Measurements from ENCODE around the gene PLXNA1.

PLXNA1 gene

GRCh38 chr3:126969586-126969985, 13.3 kb upstream of the PLXNA1 start:
- no peak for DNase-seq
- H3F3A ChIP-seq (ENCODE audit: insufficient read depth, low read length): no peaks in the 10 kb centered on the region
- H3K9me2 ChIP-seq (replicated peaks; ENCODE audit: insufficient read depth, low read length): no peaks in the 10 kb centered on the region
- H3K36me3 ChIP-seq (replicated peaks; ENCODE audit: insufficient read depth, low read length): no peaks in the 10 kb centered on the region
- no peaks in the 10 kb centered on the region for H3K79me2 ChIP-seq (ENCODE audit: low read length)
- no peak overlapping the region for H3K4me3 ChIP-seq (ENCODE audit: low read length)
- no peak overlapping the region for H3K27ac ChIP-seq (ENCODE audit: low read length)
- H3K27me3 ChIP-seq (replicated peaks; ENCODE audit: insufficient read depth, low read length): no peaks in the 10 kb centered on the region
- no peak for TF ChIP-seq EZH2 (optimal IDR thresholded peaks at IDR 0.05; ENCODE audit: low read depth, low read length)
- TF ChIP-seq EZH2phosphoT487 (IDR thresholded peaks at IDR 0.05; ENCODE audit: low read length): no peak
- no peak for TF ChIP-seq CTCF (IDR thresholded peaks at IDR 0.05; ENCODE audit: low read length)
- no peak overlapping the region for H3K9ac ChIP-seq (ENCODE audit: low read length)
- no peaks in the 10 kb centered on the region for H4K20me1 ChIP-seq (ENCODE audit: insufficient read depth, low read length)
- H3K4me2 ChIP-seq (ENCODE audit: low read depth, low read length): no peak overlapping the region
- H2AFZ ChIP-seq (ENCODE audit: low read length): no peak overlapping the region
- no peaks in the 10 kb centered on the region for H3K4me1 ChIP-seq (ENCODE audit: low read length)
- no peaks in the 10 kb centered on the region for H3K9me3 ChIP-seq (replicated peaks; ENCODE audit: insufficient read depth, low read length)

GRCh38 chr3:126970101-126970500, 12.8 kb upstream of the PLXNA1 start:
- H3K36me3 ChIP-seq (replicated peaks; ENCODE audit: insufficient read depth, low read length): no peaks in the 10 kb centered on the region
- no peaks in the 10 kb centered on the region for H3K4me1 ChIP-seq (ENCODE audit: low read length)
- no peak overlapping the region for H3K27ac ChIP-seq (ENCODE audit: low read length)
- H4K20me1 ChIP-seq (ENCODE audit: insufficient read depth, low read length): no peaks in the 10 kb centered on the region
- no peaks in the 10 kb centered on the region for H3K9me3 ChIP-seq (replicated peaks; ENCODE audit: insufficient read depth, low read length)
- H3F3A ChIP-seq (ENCODE audit: insufficient read depth, low read length): no peaks in the 10 kb centered on the region
- no peak overlapping the region for H3K9ac ChIP-seq (ENCODE audit: low read length)
- no peaks in the 10 kb centered on the region for H3K9me2 ChIP-seq (replicated peaks; ENCODE audit: insufficient read depth, low read length)
- no peak overlapping the region for H3K4me3 ChIP-seq (ENCODE audit: low read length)
- H2AFZ ChIP-seq (ENCODE audit: low read length): no peak overlapping the region
- DNase-seq: no peak
- no peaks in the 10 kb centered on the region for H3K79me2 ChIP-seq (ENCODE audit: low read length)
- H3K27me3 ChIP-seq (replicated peaks; ENCODE audit: insufficient read depth, low read length): no peaks in the 10 kb centered on the region
- H3K4me2 ChIP-seq (ENCODE audit: low read depth, low read length): no peak overlapping the region
- TF ChIP-seq EZH2 (optimal IDR thresholded peaks at IDR 0.05; ENCODE audit: low read depth, low read length): no peak
- TF ChIP-seq CTCF (IDR thresholded peaks at IDR 0.05; ENCODE audit: low read length): no peak
- no peak for TF ChIP-seq EZH2phosphoT487 (IDR thresholded peaks at IDR 0.05; ENCODE audit: low read length)

- TF ChIP-seq EZH2 (optimal IDR thresholded peaks at IDR 0.05; ENCODE audit: low read depth, low read length): no peak
- no peak for TF ChIP-seq CTCF (IDR thresholded peaks at IDR 0.05; ENCODE audit: low read length)
- TF ChIP-seq EZH2phosphoT487 (IDR thresholded peaks at IDR 0.05; ENCODE audit: low read length): no peak
- no peak overlapping the region for H3K4me2 ChIP-seq (ENCODE audit: low read depth, low read length)
- DNase-seq: no peak
These were observed 12.0 kb upstream of the PLXNA1 start for GRCh38 chr3:126970921-126971320.

More at GRCh38 chr3:126970921-126971320, 12.0 kb upstream of the PLXNA1 start:
- no peak overlapping the region for H3K27ac ChIP-seq (ENCODE audit: low read length)
- H3K27me3 ChIP-seq (replicated peaks; ENCODE audit: insufficient read depth, low read length): no peaks in the 10 kb centered on the region
- H3F3A ChIP-seq (ENCODE audit: insufficient read depth, low read length): no peaks in the 10 kb centered on the region
- no peaks in the 10 kb centered on the region for H4K20me1 ChIP-seq (ENCODE audit: insufficient read depth, low read length)
- no peaks in the 10 kb centered on the region for H3K79me2 ChIP-seq (ENCODE audit: low read length)
- no peak overlapping the region for H3K9ac ChIP-seq (ENCODE audit: low read length)
- no peaks in the 10 kb centered on the region for H3K9me2 ChIP-seq (replicated peaks; ENCODE audit: insufficient read depth, low read length)
- H3K9me3 ChIP-seq (replicated peaks; ENCODE audit: insufficient read depth, low read length): no peaks in the 10 kb centered on the region
- no peaks in the 10 kb centered on the region for H3K36me3 ChIP-seq (replicated peaks; ENCODE audit: insufficient read depth, low read length)
- H3K4me1 ChIP-seq (ENCODE audit: low read length): no peaks in the 10 kb centered on the region
- H3K4me3 ChIP-seq (ENCODE audit: low read length): no peak overlapping the region
- no peak overlapping the region for H2AFZ ChIP-seq (ENCODE audit: low read length)

Measured in MM.1S (cell line).